HepG2 (cell line): ENCODE measurements around the gene TMEM63B. TPM values are rescaled to one million over a fixed set of nuclear protein-coding genes. Genes with fewer than 3 reads are reported as not detected.

Source experiments
- CBFB ChIP-seq: sonication (generic); formaldehyde crosslinking; IDR thresholded peaks from 2 replicates; pipeline ENCODE4 v1.4.0; 2020; ENCODE audit warnings: missing genetic modification reagents
- E2F1 ChIP-seq: sonication (generic); formaldehyde crosslinking; IDR thresholded peaks from 2 replicates; pipeline ENCODE4 v1.5.0; 2020; ENCODE audit warnings: missing genetic modification reagents
- EED ChIP-seq: sonication (generic); formaldehyde crosslinking; IDR thresholded peaks from 2 replicates; pipeline ENCODE4 v1.5.0; 2020; ENCODE audit warnings: mild to moderate bottlenecking, missing genetic modification reagents
- HMG20B ChIP-seq: conservative IDR thresholded peaks from 2 replicates; pipeline ENCODE4 v1.6.1; 2016; ENCODE audit warnings: missing genetic modification reagents, missing compliant biosample characterization
- IKZF1 ChIP-seq: fragments of 450-650 bp; IDR thresholded peaks from 2 replicates; pipeline ENCODE4 v1.7.1; 2016
- JUN ChIP-seq: sonication (generic); formaldehyde crosslinking; IDR thresholded peaks from 2 replicates; pipeline ENCODE4 v1.4.0; 2020; ENCODE audit warnings: mild to moderate bottlenecking, missing genetic modification reagents
- KAT7 ChIP-seq: IDR thresholded peaks from 2 replicates; pipeline ENCODE4 v1.6.1; 2018; ENCODE audit warnings: borderline replicate concordance, missing compliant biosample characterization
- KMT2B ChIP-seq: IDR thresholded peaks from 2 replicates; pipeline ENCODE4 v1.6.1; 2016; ENCODE audit warnings: missing genetic modification reagents, missing compliant biosample characterization
- MXD3 ChIP-seq: IDR thresholded peaks from 2 replicates; pipeline ENCODE4 v1.6.1; 2016; ENCODE audit warnings: mild to moderate bottlenecking, missing biosample characterization, missing genetic modification reagents
- MXI1 ChIP-seq: IDR thresholded peaks from 3 replicates; pipeline ENCODE4 v1.6.1; 2012; ENCODE audit warnings: low read depth, low read length, inconsistent platforms, borderline replicate concordance
- NFRKB ChIP-seq: fragments of 450-650 bp; IDR thresholded peaks from 2 replicates; pipeline ENCODE4 v1.6.1; 2017
- NR1H2 ChIP-seq: sonication (generic); formaldehyde crosslinking; IDR thresholded peaks from 2 replicates; pipeline ENCODE4 v1.8.1; 2022; ENCODE audit warnings: low read depth, missing genetic modification reagents, borderline replicate concordance
- ONECUT2 ChIP-seq: sonication (generic); formaldehyde crosslinking; IDR thresholded peaks from 2 replicates; pipeline ENCODE4 v1.4.0; 2020; ENCODE audit warnings: missing genetic modification reagents
- PHF20 ChIP-seq: sonication (generic); formaldehyde crosslinking; IDR thresholded peaks from 2 replicates; pipeline ENCODE4 v1.5.0; 2020; ENCODE audit warnings: mild to moderate bottlenecking, missing genetic modification reagents
- PRMT3 ChIP-seq: sonication (generic); formaldehyde crosslinking; IDR thresholded peaks from 2 replicates; pipeline ENCODE4 v1.8.1; 2022; ENCODE audit warnings: low read depth, mild to moderate bottlenecking, moderate library complexity, missing genetic modification reagents, borderline replicate concordance
- THYN1 ChIP-seq: sonication (generic); formaldehyde crosslinking; IDR thresholded peaks from 2 replicates; pipeline ENCODE4 v1.8.1; 2023; ENCODE audit warnings: low read depth, mild to moderate bottlenecking, moderate library complexity, missing genetic modification reagents, borderline replicate concordance
- ZBTB10 ChIP-seq: sonication (generic); formaldehyde crosslinking; IDR thresholded peaks from 2 replicates; pipeline ENCODE4 v1.4.0; 2020; ENCODE audit warnings: missing genetic modification reagents, borderline replicate concordance
- ZNF234 ChIP-seq: sonication (generic); formaldehyde crosslinking; conservative IDR thresholded peaks from 2 replicates; pipeline ENCODE4 v1.5.1; 2020; ENCODE audit warnings: mild to moderate bottlenecking, missing genetic modification reagents
- ZNF282 ChIP-seq: fragments of 450-650 bp; IDR thresholded peaks from 2 replicates; pipeline ENCODE4 v1.6.1; 2018; ENCODE audit not compliant: partially characterized antibody
- ZNF329 ChIP-seq: sonication (generic); formaldehyde crosslinking; IDR thresholded peaks from 2 replicates; pipeline ENCODE4 v1.9.0; 2021; ENCODE audit warnings: low read depth, mild to moderate bottlenecking, missing genetic modification reagents
- ZNF44 ChIP-seq: sonication (generic); formaldehyde crosslinking; IDR thresholded peaks from 2 replicates; pipeline ENCODE4 v1.5.1; 2020; ENCODE audit warnings: mild to moderate bottlenecking, missing genetic modification reagents
- ZNF503 ChIP-seq: sonication (generic); formaldehyde crosslinking; IDR thresholded peaks from 2 replicates; pipeline ENCODE4 v1.4.0; 2020; ENCODE audit warnings: missing genetic modification reagents
- ZNF564 ChIP-seq: sonication (generic); formaldehyde crosslinking; IDR thresholded peaks from 2 replicates; pipeline ENCODE4 v1.8.1; 2023; ENCODE audit warnings: mild to moderate bottlenecking, missing genetic modification reagents
- ZNF577 ChIP-seq: sonication (generic); formaldehyde crosslinking; IDR thresholded peaks from 2 replicates; pipeline ENCODE4 v1.4.0; 2020; ENCODE audit warnings: mild to moderate bottlenecking, low read depth, missing genetic modification reagents, borderline replicate concordance
- ZZZ3 ChIP-seq: sonication (generic); formaldehyde crosslinking; IDR thresholded peaks from 2 replicates; pipeline ENCODE4 v1.4.0; 2020; ENCODE audit warnings: missing genetic modification reagents, mild to moderate bottlenecking, borderline replicate concordance
- polyA plus RNA-seq, 8 experiments: library from polyadenylated mRNA; depleted of rRNA in 3 of 8; stranded (reverse) in 7 of 8; unstranded in 1 of 8; fragments of >200 nt; fragmentation: Illumina TruSeq in 4 of 8; extraction: Trizol in 4 of 8; gene quantifications; 2 replicates each; pipeline versions ENCODE4 v1.2.1 to v1.2.3, GENCODE V29; 2011 to 2016; ENCODE audit warnings: low read depth in 4 of 8, missing spikeins in 1 of 8, mixed read lengths in 1 of 8; ENCODE audit not compliant: insufficient read depth in 1 of 8
- total RNA-seq, 5 experiments: library from RNA; depleted of rRNA; stranded (reverse); fragments of >200 nt; fragmentation: Illumina TruSeq; extraction: Trizol; gene quantifications; 2 replicates each; pipeline ENCODE4 v1.2.3, GENCODE V29; 2016; ENCODE audit warnings: low read depth in 1 of 5

The TMEM63B gene
- total and polyA plus RNA-seq, 2 of the 13 experiments (the other 11 are each of a cell fraction or from before 2014, with no cell fraction given), result 27.4 to 75.8 TPM

GRCh38 chr6:44094403-44095242, 32.7 kb upstream of the TMEM63B start (continued):
- TF ChIP-seq ZBTB10 (no peak), ZNF577 (no peak), ZNF44 (CRISPR knock-in tag) (no peak; the same call in 1 of the 2 replicates), ZNF564 (CRISPR knock-in tag) (no peak), EED (CRISPR knock-in tag) (peak; percentile 70; the same call in 1 of the 2 replicates), KMT2B (peak; percentile 56; the same call in 1 of the 2 replicates), MXI1 (peak; percentile 51; the same call in 1 of the 3 replicates), NR1H2 (no peak), KAT7 (CRISPR knock-in tag) (no peak), IKZF1 (no peak), ZNF329 (CRISPR knock-in tag) (no peak), ONECUT2 (CRISPR knock-in tag) (no peak; the same call in 1 of the 2 replicates), ZNF234 (CRISPR knock-in tag) (no peak), NFRKB (no peak), ZNF503 (CRISPR knock-in tag) (no peak; the same call in 1 of the 2 replicates), THYN1 (CRISPR knock-in tag) (no peak), MXD3 (CRISPR knock-in tag) (no peak), PRMT3 (CRISPR knock-in tag) (no peak), E2F1 (CRISPR knock-in tag) (no peak), ZNF282 (no peak), PHF20 (CRISPR knock-in tag) (no peak), JUN (CRISPR knock-in tag) (no peak), CBFB (CRISPR knock-in tag) (0 out of 2 replicates have a peak, but pooled peaks have one; percentile 65), HMG20B (CRISPR knock-in tag) (peak; percentile 96), ZZZ3 (CRISPR knock-in tag) (no peak)
